Placental pericyte (primary cell): ENCODE results near the gene LAMTOR2. TPM values are rescaled to one million over a fixed set of nuclear protein-coding genes. Genes with fewer than 3 reads are reported as not detected.

Experiments
- total RNA-seq: library from RNA; depleted of rRNA; stranded (reverse); fragments of >200 nt; gene quantifications from 2 replicates; pipeline ENCODE4 v1.2.3, GENCODE V29; 2012

LAMTOR2 gene
- 23.4 and 35.2 TPM in 2 replicates for total RNA-seq

DNA sequence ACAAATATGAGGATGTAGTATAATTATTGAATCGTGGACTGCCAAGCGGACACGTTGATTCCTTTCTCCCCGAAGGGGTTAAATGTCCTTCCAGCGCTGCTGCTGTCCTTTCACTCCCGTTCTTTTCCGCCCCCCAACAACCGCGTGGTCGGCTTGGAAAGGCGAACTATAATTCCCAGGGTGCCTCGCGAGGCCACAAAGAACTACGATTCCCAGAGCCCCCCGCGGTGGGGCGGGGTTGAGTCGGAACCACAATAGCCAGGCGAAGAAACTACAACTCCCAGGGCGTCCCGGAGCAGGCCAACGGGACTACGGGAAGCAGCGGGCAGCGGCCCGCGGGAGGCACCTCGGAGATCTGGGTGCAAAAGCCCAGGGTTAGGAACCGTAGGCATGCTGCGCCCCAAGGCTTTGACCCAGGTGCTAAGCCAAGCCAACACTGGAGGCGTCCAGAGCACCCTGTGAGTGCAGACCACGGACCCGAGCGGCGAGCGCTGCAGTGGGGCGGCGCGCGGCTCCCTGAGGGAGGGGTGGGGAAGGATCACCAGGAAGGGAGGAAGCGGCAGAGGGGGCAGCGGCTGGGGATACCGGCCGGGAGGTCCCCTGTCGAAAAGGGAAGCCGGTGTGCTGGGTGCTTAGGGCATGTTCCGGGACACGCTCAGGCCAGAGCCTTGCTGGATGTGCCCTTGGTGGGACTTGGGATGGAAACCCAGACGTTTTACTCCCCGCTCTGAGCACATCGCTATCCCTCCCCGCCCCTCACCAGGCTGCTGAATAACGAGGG, at the start of gene LAMTOR2:
Gene LAMTOR2, plus strand, starts transcription at position 283 of the 781 bp plus-strand sequence. Its CDS starts 108 bp downstream, at position 391.

GRCh38 chr1:156020293-156021092, 34.1 kb upstream of the LAMTOR2 start, which contains the start of gene SSR2:
Gene SSR2 (minus strand): TSS chr1:156020951. CDS start chr1:156020167, 784 bp downstream.

DNA sequence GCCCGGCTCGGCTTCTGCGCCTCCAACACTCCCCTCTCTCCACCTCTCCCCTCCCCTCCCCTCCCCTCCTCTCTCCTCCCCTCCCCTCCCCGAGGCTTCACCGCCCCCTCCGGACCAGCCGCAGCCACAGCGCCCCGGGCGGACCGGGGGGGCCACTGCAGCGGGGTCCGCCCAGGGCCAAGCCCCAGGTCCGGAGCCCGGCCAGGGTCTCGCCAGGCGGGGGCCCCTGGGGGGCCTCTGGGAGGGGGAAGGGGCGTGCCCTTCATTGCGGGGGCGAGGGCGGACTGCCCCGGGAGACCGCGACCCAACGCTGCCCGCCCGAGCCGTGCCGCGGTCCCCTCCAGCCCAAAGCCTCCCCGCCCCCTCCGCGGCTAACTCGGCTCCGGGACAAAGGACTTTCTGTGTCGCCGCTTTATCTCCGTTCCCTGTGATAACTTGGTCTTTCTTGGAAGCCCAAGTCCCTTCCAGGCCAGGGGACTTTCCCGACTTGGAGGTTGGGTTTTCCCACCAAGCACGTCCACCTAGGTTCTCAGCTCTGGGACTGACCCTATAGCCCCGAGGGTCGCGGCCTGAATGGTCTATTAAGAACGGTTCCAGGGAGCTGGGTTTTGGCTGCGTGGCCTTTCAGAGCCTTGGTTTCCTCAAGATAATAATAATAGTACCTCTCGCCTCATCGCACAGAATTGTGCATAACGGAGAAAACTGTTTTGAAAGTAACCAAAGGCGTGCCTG, 648 bp upstream of the LAMTOR2 start, which contains the start of gene UBQLN4:
Gene UBQLN4, minus strand, starts transcription at position 31 of the 732 bp plus-strand sequence. CDS start 97 bp downstream, outside the sequence.

DNA sequence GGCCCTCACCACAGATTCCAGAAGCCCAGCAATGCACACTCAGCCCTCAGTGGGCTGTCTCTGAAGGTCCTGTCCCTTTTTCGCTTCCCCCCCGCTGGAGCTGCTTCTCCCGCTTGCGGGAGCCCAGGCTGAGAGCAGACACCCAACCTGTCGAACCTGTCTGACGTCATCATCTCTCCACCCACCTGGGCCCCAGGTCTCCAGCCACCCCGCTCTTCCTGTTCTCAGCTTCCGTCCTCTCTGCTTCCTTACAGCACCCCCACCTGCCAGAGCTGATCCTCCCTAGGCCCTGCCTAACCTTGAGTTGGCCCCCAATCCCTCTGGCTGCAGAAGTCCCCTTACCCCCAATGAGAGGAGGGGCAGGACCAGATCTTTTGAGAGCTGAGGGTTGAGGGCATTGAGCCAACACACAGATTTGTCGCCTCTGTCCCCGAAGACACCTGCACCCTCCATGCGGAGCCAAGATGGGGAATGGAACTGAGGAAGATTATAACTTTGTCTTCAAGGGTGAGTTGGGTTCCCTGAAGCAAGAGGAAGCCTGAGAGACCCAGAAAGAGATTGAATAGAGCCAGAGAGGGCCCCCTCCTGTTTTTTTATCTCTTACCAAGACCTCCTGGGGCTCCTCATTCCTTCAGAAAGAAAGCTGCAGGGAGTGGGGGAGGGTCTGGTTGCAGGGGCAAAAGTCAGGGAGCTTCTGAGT, 6.5 kb downstream of the LAMTOR2 start, which contains the start of gene RAB25:
Gene RAB25, plus strand, starts transcription at position 224 of the 700 bp plus-strand sequence. Its CDS starts 241 bp downstream, at position 465.

DNA sequence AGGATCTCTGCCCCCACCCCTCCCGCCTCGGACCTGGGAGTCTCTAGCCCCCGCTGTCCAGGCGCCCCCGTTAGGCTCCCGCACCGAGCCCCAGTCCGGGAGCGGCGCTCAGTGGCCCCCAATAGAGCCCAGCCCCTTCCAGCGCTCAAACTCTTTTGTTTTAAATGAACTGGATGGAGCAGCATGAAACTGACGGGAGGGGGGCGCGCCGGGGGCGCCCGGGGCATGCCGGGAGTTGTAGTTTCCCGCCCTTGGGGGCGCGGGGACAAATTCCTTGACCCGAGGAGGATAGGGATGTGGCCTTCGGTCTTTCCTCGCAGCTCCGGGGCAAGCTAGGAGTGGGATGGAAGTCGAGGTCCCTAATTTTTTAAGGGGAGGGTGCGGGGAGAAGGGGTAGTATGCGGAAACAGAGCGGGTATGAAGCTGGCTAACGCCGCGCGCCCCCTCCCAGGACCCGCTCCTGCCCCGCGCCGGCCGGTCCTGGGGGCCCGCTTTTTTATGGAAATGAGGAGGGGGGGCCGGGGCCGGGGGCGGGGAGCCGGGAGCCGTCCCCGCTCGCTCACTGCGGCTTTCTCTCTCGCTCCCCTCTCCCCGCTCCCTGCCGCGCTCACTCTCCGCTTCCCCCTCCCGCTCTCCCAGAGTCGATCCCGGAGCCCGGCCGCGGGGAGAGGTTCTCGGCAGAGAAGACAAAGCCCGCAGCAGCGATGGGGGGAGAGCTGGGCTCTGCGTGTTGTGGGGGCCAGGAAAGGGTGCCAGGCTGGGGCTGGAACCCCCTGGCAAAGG, 27.9 kb downstream of the LAMTOR2 start, which contains the start of gene MEX3A:
Gene MEX3A, minus strand, starts transcription at position 157 of the 783 bp plus-strand sequence. CDS start 467 bp downstream, outside the sequence.

Other genes with a start within 250 kb of the LAMTOR2 start
- gene GON4L, start 197.6 kb upstream of the LAMTOR2 start, total RNA-seq: 32.8 and 48.4 TPM in 2 replicates
- 15.8 and 29.3 TPM in 2 replicates for gene SYT11, start 195.2 kb upstream of the LAMTOR2 start, total RNA-seq
- gene RIT1, start 143.4 kb upstream of the LAMTOR2 start, total RNA-seq: 33.9 and 36.2 TPM in 2 replicates
- gene KHDC4, start 120.4 kb upstream of the LAMTOR2 start, total RNA-seq: 26.3 and 43.5 TPM in 2 replicates
- gene RXFP4, start 113.1 kb upstream of the LAMTOR2 start, total RNA-seq: not detected in 2 replicates
- 127 and 243 TPM in 2 replicates for gene ARHGEF2, start 76.2 kb upstream of the LAMTOR2 start, total RNA-seq
- 525 and 1,330 TPM in 2 replicates for gene SSR2, start 33.8 kb upstream of the LAMTOR2 start, total RNA-seq
- 18.4 and 27.2 TPM in 2 replicates for gene UBQLN4, start 984 bp upstream of the LAMTOR2 start, total RNA-seq
- gene RAB25, start 6.4 kb downstream of the LAMTOR2 start, total RNA-seq: not detected in 2 replicates
- gene MEX3A, start 27.7 kb downstream of the LAMTOR2 start, total RNA-seq: 0.22 and 2.3 TPM in 2 replicates
- gene LMNA, start 59.9 kb downstream of the LAMTOR2 start, total RNA-seq: 571 and 1,162 TPM in 2 replicates
- 0.43 and 0.44 TPM in 2 replicates for gene SEMA4A, start 98.8 kb downstream of the LAMTOR2 start, total RNA-seq
- 17.3 and 18.6 TPM in 2 replicates for gene SLC25A44, start 139.3 kb downstream of the LAMTOR2 start, total RNA-seq
- 36.5 and 39.2 TPM in 2 replicates for gene PMF1, start 158.2 kb downstream of the LAMTOR2 start, total RNA-seq
- 0.57 TPM in 1 of 2 replicates, not detected in the other for gene BGLAP, start 187.4 kb downstream of the LAMTOR2 start, total RNA-seq
- 0.29 and 0.44 TPM in 2 replicates for gene PAQR6, start 193.3 kb downstream of the LAMTOR2 start, total RNA-seq
- gene SMG5, start 228.0 kb downstream of the LAMTOR2 start, total RNA-seq: 66.7 and 80.2 TPM in 2 replicates
- gene TMEM79, start 229.5 kb downstream of the LAMTOR2 start, total RNA-seq: 1.4 and 1.8 TPM in 2 replicates
- gene GLMP, start 240.9 kb downstream of the LAMTOR2 start, total RNA-seq: 55.1 and 111 TPM in 2 replicates
- gene VHLL, start 244.5 kb downstream of the LAMTOR2 start, total RNA-seq: 0.29 TPM in 1 of 2 replicates, not detected in the other